ENCODE measurements around the gene PPIL1.
"Not testable (repeated sequence)": the region's sequence is repeated elsewhere in the genome, so short reads cannot be mapped to it uniquely, and the experiment has no call there.

The PPIL1 gene

GRCh38 chr6:36814249-36814648, 60.4 kb downstream of the PPIL1 start:
- no peak for DNase-seq (ENCODE audit: low spot score)

GRCh38 chr6:36813526-36813925, 61.1 kb downstream of the PPIL1 start:
- DNase-seq (ENCODE audit: low spot score) = no peak

- not testable (repeated sequence) for DNase-seq (ENCODE audit: low spot score)
These were observed 61.6 kb downstream of the PPIL1 start for GRCh38 chr6:36813047-36813446.

GRCh38 chr6:36809941-36810803, 64.4 kb downstream of the PPIL1 start:
- DNase-seq (ENCODE audit: low spot score) = no peak

- no peak for DNase-seq (ENCODE audit: low spot score)
These were observed 65.4 kb downstream of the PPIL1 start for GRCh38 chr6:36809156-36809555.

GRCh38 chr6:36808634-36809033, 66.0 kb downstream of the PPIL1 start:
- no peak for DNase-seq (ENCODE audit: low spot score)

- DNase-seq (ENCODE audit: low spot score) = no peak
These were observed 66.9 kb downstream of the PPIL1 start for GRCh38 chr6:36807750-36808149.

GRCh38 chr6:36807143-36807542, 67.5 kb downstream of the PPIL1 start:
- no peak for DNase-seq (ENCODE audit: low spot score)

GRCh38 chr6:36805917-36806316, 68.7 kb downstream of the PPIL1 start:
- no peak for DNase-seq (ENCODE audit: low spot score)

GRCh38 chr6:36805096-36805797, 69.4 kb downstream of the PPIL1 start:
- DNase-seq (ENCODE audit: low spot score) = no peak

All from COLO829 (cell line).